ENCODE measurements around the gene SHANK2.
A peak's percentile ranks its signal among the peaks of the same experiment; 100 is the strongest.

SHANK2 gene

GRCh38 chr11:71206186-71206585 is 46.2 kb downstream of the SHANK2 start:
- H3K9me3 ChIP-seq (replicated peaks in 1 of 2; ENCODE audit: control insufficient read depth in 2 of 2, insufficient read depth in 1 of 2, low read depth in 1 of 2, low read length in 2 of 2), result no peaks in the 10 kb centered on the region
- peak overlapping the region; percentile 8 for H2AFZ ChIP-seq (ENCODE audit: low read length)
- H2BK120ac ChIP-seq (ENCODE audit: low read depth, low read length), result no peak overlapping the region
- H3K23ac ChIP-seq (ENCODE audit: low read depth, low read length, poor library complexity), result no peak overlapping the region
- no peak overlapping the region for H2BK15ac ChIP-seq (ENCODE audit: low read length)
- peak; percentile 8 for DNase-seq (ENCODE audit: low spot score)
- H3K14ac ChIP-seq (ENCODE audit: low read length), result peak overlapping the region; percentile 39
- no peak overlapping the region for H4K8ac ChIP-seq (ENCODE audit: low read depth, low read length)
- H3K4me3 ChIP-seq (ENCODE audit: low read length in 2 of 2), result no peak overlapping the region
- no peak overlapping the region for H3K9ac ChIP-seq (ENCODE audit: low read depth, low read length, poor library complexity)
- H3K4me1 ChIP-seq (ENCODE audit: control insufficient read depth in 2 of 2, insufficient read depth in 1 of 2, low read depth in 1 of 2, low read length in 2 of 2), result peaks cover 0 to 3% of the 10 kb centered on the region in 2 donors
- H3K27me3 ChIP-seq (ENCODE audit: control insufficient read depth in 3 of 3, insufficient read depth in 3 of 3, low read depth in 1 of 3, low read length in 3 of 3), result no peaks in the 10 kb centered on the region
- H2AK5ac ChIP-seq (ENCODE audit: low read depth, low read length), result no peak overlapping the region
- no peak overlapping the region for H3K4ac ChIP-seq (ENCODE audit: low read length)
- H3K4me2 ChIP-seq (ENCODE audit: insufficient read depth, low read length, poor library complexity, severe bottlenecking), result no peak overlapping the region
- no peaks in the 10 kb centered on the region for H3K36me3 ChIP-seq (replicated peaks in 1 of 2; ENCODE audit: control insufficient read depth in 2 of 2, insufficient read depth in 2 of 2, low read length in 2 of 2)
- H3K79me1 ChIP-seq (ENCODE audit: low read depth, low read length), result no peaks in the 10 kb centered on the region
- no peak overlapping the region for H3K27ac ChIP-seq (replicated peaks; ENCODE audit: low read length)
- WGBS, 2 donors (ENCODE audit: extremely low coverage in 2 of 2, insufficient read length in 2 of 2, insufficient replicate concordance in 1 of 2), result no CpG with 5 or more reads among the region's 17 CpGs
- H4K91ac ChIP-seq (ENCODE audit: low read depth, low read length, poor library complexity), result no peak overlapping the region
- no peak overlapping the region for H2BK5ac ChIP-seq (ENCODE audit: low read length)
- no peak overlapping the region for H3K18ac ChIP-seq (ENCODE audit: low read length)
- no peak overlapping the region for H2BK12ac ChIP-seq (ENCODE audit: low read length)

GRCh38 chr11:71204748-71205664 is 47.4 kb downstream of the SHANK2 start:
- Histone ChIP-seq H2BK12ac (ENCODE audit: low read length) (no peak overlapping the region), H3K36me3 (replicated peaks in 1 of 2; ENCODE audit: control insufficient read depth in 2 of 2, insufficient read depth in 2 of 2, low read length in 2 of 2) (no peaks in the 10 kb centered on the region), H3K27me3 (ENCODE audit: control insufficient read depth in 3 of 3, insufficient read depth in 3 of 3, low read depth in 1 of 3, low read length in 3 of 3) (no peaks in the 10 kb centered on the region), H3K27ac (replicated peaks; ENCODE audit: low read length) (no peak overlapping the region), H2BK15ac (ENCODE audit: low read length) (peak overlapping the region; percentile 27), H3K79me1 (ENCODE audit: low read depth, low read length) (no peaks in the 10 kb centered on the region), H3K9me3 (replicated peaks in 1 of 2; ENCODE audit: control insufficient read depth in 2 of 2, insufficient read depth in 1 of 2, low read depth in 1 of 2, low read length in 2 of 2) (no peaks in the 10 kb centered on the region), H2BK120ac (ENCODE audit: low read depth, low read length) (peak overlapping the region; percentile 35), H3K4me2 (ENCODE audit: insufficient read depth, low read length, poor library complexity, severe bottlenecking) (no peak overlapping the region), H3K18ac (ENCODE audit: low read length) (peak overlapping the region; percentile 78), H3K23ac (ENCODE audit: low read depth, low read length, poor library complexity) (no peak overlapping the region), H3K4ac (ENCODE audit: low read length) (no peak overlapping the region), H3K4me1 (ENCODE audit: control insufficient read depth in 2 of 2, insufficient read depth in 1 of 2, low read depth in 1 of 2, low read length in 2 of 2) (peaks cover 0 to 3% of the 10 kb centered on the region in 2 donors), H2AFZ (ENCODE audit: low read length) (no peak overlapping the region), H2BK5ac (ENCODE audit: low read length) (peak overlapping the region; percentile 11), H4K8ac (ENCODE audit: low read depth, low read length) (no peak overlapping the region), H3K14ac (ENCODE audit: low read length) (no peak overlapping the region), H3K9ac (ENCODE audit: low read depth, low read length, poor library complexity) (peak overlapping the region; percentile 50), H3K4me3 (ENCODE audit: low read length in 2 of 2) (no peak overlapping the region), H2AK5ac (ENCODE audit: low read depth, low read length) (peak overlapping the region; percentile 56), H4K91ac (ENCODE audit: low read depth, low read length, poor library complexity) (no peak overlapping the region)
- DNase-seq (ENCODE audit: low spot score), result no peak
- no CpG with 5 or more reads among the region's 18 CpGs for WGBS, 2 donors (ENCODE audit: extremely low coverage in 2 of 2, insufficient read length in 2 of 2, insufficient replicate concordance in 1 of 2)

- H2AK5ac ChIP-seq (ENCODE audit: low read depth, low read length), result peak overlapping the region; percentile 56
- H3K79me1 ChIP-seq (ENCODE audit: low read depth, low read length), result no peaks in the 10 kb centered on the region
- H3K4me1 ChIP-seq (ENCODE audit: control insufficient read depth in 2 of 2, insufficient read depth in 1 of 2, low read depth in 1 of 2, low read length in 2 of 2), result peaks cover 0 to 5% of the 10 kb centered on the region in 2 donors
- H4K8ac ChIP-seq (ENCODE audit: low read depth, low read length), result no peak overlapping the region
- H3K4me3 ChIP-seq (ENCODE audit: low read length in 2 of 2), result no peak overlapping the region
- H3K9me3 ChIP-seq (replicated peaks in 1 of 2; ENCODE audit: control insufficient read depth in 2 of 2, insufficient read depth in 1 of 2, low read depth in 1 of 2, low read length in 2 of 2), result no peaks in the 10 kb centered on the region
- no CpG with 5 or more reads among the region's 16 CpGs for WGBS, 2 donors (ENCODE audit: extremely low coverage in 2 of 2, insufficient read length in 2 of 2, insufficient replicate concordance in 1 of 2)
- peak overlapping the region; percentile 87 for H3K23ac ChIP-seq (ENCODE audit: low read depth, low read length, poor library complexity)
- H2BK12ac ChIP-seq (ENCODE audit: low read length), result no peak overlapping the region
- no peak overlapping the region for H3K14ac ChIP-seq (ENCODE audit: low read length)
- no peak overlapping the region for H3K27ac ChIP-seq (replicated peaks; ENCODE audit: low read length)
- H3K36me3 ChIP-seq (replicated peaks in 1 of 2; ENCODE audit: control insufficient read depth in 2 of 2, insufficient read depth in 2 of 2, low read length in 2 of 2), result no peaks in the 10 kb centered on the region
- H2BK5ac ChIP-seq (ENCODE audit: low read length), result no peak overlapping the region
- H4K91ac ChIP-seq (ENCODE audit: low read depth, low read length, poor library complexity), result no peak overlapping the region
- H2AFZ ChIP-seq (ENCODE audit: low read length), result no peak overlapping the region
- no peak overlapping the region for H3K4me2 ChIP-seq (ENCODE audit: insufficient read depth, low read length, poor library complexity, severe bottlenecking)
- H3K9ac ChIP-seq (ENCODE audit: low read depth, low read length, poor library complexity), result no peak overlapping the region
- peak overlapping the region; percentile 41 for H3K18ac ChIP-seq (ENCODE audit: low read length)
- no peak for DNase-seq (ENCODE audit: low spot score)
- H3K27me3 ChIP-seq (ENCODE audit: control insufficient read depth in 3 of 3, insufficient read depth in 3 of 3, low read depth in 1 of 3, low read length in 3 of 3), result no peaks in the 10 kb centered on the region
- no peak overlapping the region for H2BK15ac ChIP-seq (ENCODE audit: low read length)
- peak overlapping the region; percentile 35 for H2BK120ac ChIP-seq (ENCODE audit: low read depth, low read length)
- H3K4ac ChIP-seq (ENCODE audit: low read length), result no peak overlapping the region
These were observed 48.1 kb downstream of the SHANK2 start for GRCh38 chr11:71204294-71204693.

GRCh38 chr11:71203681-71204080 is 48.7 kb downstream of the SHANK2 start:
- Histone ChIP-seq H2BK15ac (ENCODE audit: low read length) (no peak overlapping the region), H3K27me3 (ENCODE audit: control insufficient read depth in 3 of 3, insufficient read depth in 3 of 3, low read depth in 1 of 3, low read length in 3 of 3) (no peaks in the 10 kb centered on the region), H3K9me3 (replicated peaks in 1 of 2; ENCODE audit: control insufficient read depth in 2 of 2, insufficient read depth in 1 of 2, low read depth in 1 of 2, low read length in 2 of 2) (no peaks in the 10 kb centered on the region), H2AFZ (ENCODE audit: low read length) (no peak overlapping the region), H2AK5ac (ENCODE audit: low read depth, low read length) (peak overlapping the region; percentile 89), H4K8ac (ENCODE audit: low read depth, low read length) (peak overlapping the region; percentile 50), H3K4ac (ENCODE audit: low read length) (no peak overlapping the region), H3K36me3 (replicated peaks in 1 of 2; ENCODE audit: control insufficient read depth in 2 of 2, insufficient read depth in 2 of 2, low read length in 2 of 2) (no peaks in the 10 kb centered on the region), H2BK120ac (ENCODE audit: low read depth, low read length) (no peak overlapping the region), H2BK5ac (ENCODE audit: low read length) (no peak overlapping the region), H3K27ac (replicated peaks; ENCODE audit: low read length) (no peak overlapping the region), H3K14ac (ENCODE audit: low read length) (no peak overlapping the region), H3K79me1 (ENCODE audit: low read depth, low read length) (no peaks in the 10 kb centered on the region), H2BK12ac (ENCODE audit: low read length) (no peak overlapping the region), H3K4me3 (ENCODE audit: low read length in 2 of 2) (no peak overlapping the region), H3K18ac (ENCODE audit: low read length) (peak overlapping the region; percentile 82), H3K9ac (ENCODE audit: low read depth, low read length, poor library complexity) (no peak overlapping the region), H3K4me2 (ENCODE audit: insufficient read depth, low read length, poor library complexity, severe bottlenecking) (no peak overlapping the region), H3K23ac (ENCODE audit: low read depth, low read length, poor library complexity) (no peak overlapping the region), H3K4me1 (ENCODE audit: control insufficient read depth in 2 of 2, insufficient read depth in 1 of 2, low read depth in 1 of 2, low read length in 2 of 2) (peaks cover 0 to 6% of the 10 kb centered on the region in 2 donors), H4K91ac (ENCODE audit: low read depth, low read length, poor library complexity) (no peak overlapping the region)
- WGBS, 2 donors (ENCODE audit: extremely low coverage in 2 of 2, insufficient read length in 2 of 2, insufficient replicate concordance in 1 of 2), result no CpG with 5 or more reads among the region's 11 CpGs
- DNase-seq (ENCODE audit: low spot score), result no peak
